CD4-positive, CD25-positive, alpha-beta regulatory T cell (primary cell): Measurements from ENCODE around the gene PELO. TPM values are rescaled to one million over a fixed set of nuclear protein-coding genes. Genes with fewer than 3 reads are reported as not detected.

ENCODE experiments used
- ATAC-seq, 2 donors: fragments of 150-1000 bp; cut with Tn5 transposase; one replicate each; pipeline ENCODE4 v1.10.0; 2021; ENCODE audit warnings: low read depth in 2 of 2, moderate number of reproducible peaks in 2 of 2, moderate library complexity in 1 of 2
- DNase-seq, 3 donors: peaks; one replicate each; pipeline versions ENCODE4 v3.0.0 to v3.0.0-alpha.2; 2012 to 2022; ENCODE audit warnings: mixed read lengths in 1 of 3
- H3K27ac ChIP-seq: one replicate; pipeline ENCODE4 v1.7.0; 2013; ENCODE audit warnings: mild to moderate bottlenecking, low read length; ENCODE audit not compliant: insufficient read depth, poor library complexity, severe bottlenecking
- H3K27me3 ChIP-seq: one replicate; pipeline ENCODE4 v1.7.0; 2013; ENCODE audit warnings: low read length; ENCODE audit not compliant: control insufficient read depth, insufficient read depth
- H3K36me3 ChIP-seq: one replicate; pipeline ENCODE4 v1.7.0; 2013; ENCODE audit warnings: mild to moderate bottlenecking, low read length, moderate library complexity; ENCODE audit not compliant: control insufficient read depth, insufficient read depth
- H3K4me1 ChIP-seq: 2 replicates; pipeline ENCODE4 v1.7.0; 2013; ENCODE audit warnings: mild to moderate bottlenecking, low read length; ENCODE audit not compliant: insufficient read depth, control insufficient read depth, poor library complexity, severe bottlenecking
- H3K4me3 ChIP-seq: one replicate; pipeline ENCODE4 v1.7.0; 2013; ENCODE audit warnings: low read depth, mild to moderate bottlenecking, low read length, moderate library complexity
- H3K9me3 ChIP-seq, 2 experiments: 1 replicate in 1 of 2; 2 replicates in 1 of 2; pipeline ENCODE4 v1.7.0; 2013; ENCODE audit warnings: low read length in 2 of 2, mild to moderate bottlenecking in 1 of 2, moderate library complexity in 1 of 2; ENCODE audit not compliant: control insufficient read depth in 2 of 2
- H3K27ac Mint-ChIP-seq, 3 donors: one replicate each; pipeline ENCODE4 v1.8.0; 2020 to 2022; ENCODE audit warnings: mild to moderate bottlenecking in 3 of 3, mixed read lengths in 3 of 3, moderate library complexity in 2 of 3
- H3K27me3 Mint-ChIP-seq: one replicate; pipeline ENCODE4 v1.8.0; 2022; ENCODE audit warnings: mild to moderate bottlenecking, mixed read lengths
- H3K36me3 Mint-ChIP-seq: one replicate; pipeline ENCODE4 v1.8.0; 2020; ENCODE audit warnings: mixed read lengths
- H3K4me1 Mint-ChIP-seq, 4 donors: one replicate each; pipeline ENCODE4 v1.8.0; 2020 to 2022; ENCODE audit warnings: mixed read lengths in 4 of 4, mild to moderate bottlenecking in 1 of 4
- H3K4me3 Mint-ChIP-seq, 4 donors: one replicate each; pipeline ENCODE4 v1.8.0; 2020 to 2022; ENCODE audit warnings: mild to moderate bottlenecking in 4 of 4, mixed read lengths in 4 of 4, moderate library complexity in 3 of 4
- H3K9me3 Mint-ChIP-seq, 7 donors: one replicate each; pipeline ENCODE4 v1.8.0; 2020 to 2022; ENCODE audit warnings: mixed read lengths in 7 of 7, mild to moderate bottlenecking in 3 of 7, moderate library complexity in 2 of 7
- polyA plus RNA-seq, 4 donors: library from polyadenylated mRNA; unstranded; fragments of 300-500 nt; fragmentation: Illumina TruSeq; gene quantifications; one replicate each; pipeline ENCODE4 v1.2.3, GENCODE V29; 2021
- total RNA-seq: library from RNA; stranded (reverse); gene quantifications from one replicate; pipeline ENCODE4 v1.2.3, GENCODE V29; 2022

PELO gene
- total and polyA plus RNA-seq, 5 donors from 2014 or later: 3.8 to 6.1 (median 4.3) TPM

- Histone ChIP-seq H3K27me3 (peaks cover 3% of the 10 kb centered on the region), H3K4me1 (no peaks in the 10 kb centered on the region), H3K27ac (no peak overlapping the region), H3K36me3 (no peaks in the 10 kb centered on the region), H3K9me3 (no peaks in the 10 kb centered on the region), H3K4me3 (no peak overlapping the region)
- Mint-ChIP-seq H3K9me3 (peaks cover 0 to 5% (median 2%) of the 10 kb centered on the region in 7 donors), H3K4me3 (no peak overlapping the region), H3K27me3 (peaks cover 4% of the 10 kb centered on the region), H3K27ac (no peak overlapping the region), H3K4me1 (no peaks in the 10 kb centered on the region), H3K36me3 (no peaks in the 10 kb centered on the region)
- no peak for DNase-seq
- ATAC-seq: no peak
Measured at GRCh38 chr5:52822437-52822836, 34.7 kb downstream of the PELO start.

- ATAC-seq: no peak
- Mint-ChIP-seq H3K36me3 (no peaks in the 10 kb centered on the region), H3K9me3 (peaks cover 0 to 9% (median 2%) of the 10 kb centered on the region in 7 donors), H3K4me3 (no peak overlapping the region), H3K27me3 (peaks cover 10% of the 10 kb centered on the region), H3K27ac (no peak overlapping the region), H3K4me1 (no peaks in the 10 kb centered on the region)
- no peak overlapping the region for H3K27ac ChIP-seq
- H3K9me3 ChIP-seq: peaks cover 0 to 2% of the 10 kb centered on the region in 2 experiments
- H3K4me1 ChIP-seq: no peaks in the 10 kb centered on the region
- no peaks in the 10 kb centered on the region for H3K27me3 ChIP-seq
- no peak overlapping the region for H3K4me3 ChIP-seq
- DNase-seq: no peak
- no peaks in the 10 kb centered on the region for H3K36me3 ChIP-seq
Measured at GRCh38 chr5:52824827-52825226, 37.1 kb downstream of the PELO start.

- Histone ChIP-seq H3K36me3 (no peaks in the 10 kb centered on the region), H3K27ac (no peak overlapping the region), H3K4me1 (no peaks in the 10 kb centered on the region), H3K9me3 (peaks cover 0 to 2% of the 10 kb centered on the region in 2 experiments), H3K4me3 (no peak overlapping the region), H3K27me3 (no peaks in the 10 kb centered on the region)
- ATAC-seq (no peak), DNase-seq (no peak)
- Mint-ChIP-seq H3K4me3 (no peak overlapping the region), H3K4me1 (no peaks in the 10 kb centered on the region), H3K27me3 (peaks cover 10% of the 10 kb centered on the region), H3K9me3 (peaks cover 0 to 9% (median 2%) of the 10 kb centered on the region in 7 donors), H3K27ac (no peak overlapping the region), H3K36me3 (no peaks in the 10 kb centered on the region)
Measured at GRCh38 chr5:52825826-52826225, 38.1 kb downstream of the PELO start.

- Mint-ChIP-seq H3K9me3 (peaks cover 0 to 9% (median 3%) of the 10 kb centered on the region in 7 donors), H3K27me3 (peaks cover 10% of the 10 kb centered on the region), H3K4me1 (no peaks in the 10 kb centered on the region), H3K36me3 (no peaks in the 10 kb centered on the region), H3K4me3 (no peak overlapping the region), H3K27ac (no peak overlapping the region)
- no peak overlapping the region for H3K27ac ChIP-seq
- H3K4me1 ChIP-seq: no peaks in the 10 kb centered on the region
- H3K4me3 ChIP-seq: no peak overlapping the region
- ATAC-seq (no peak), DNase-seq (no peak)
- H3K9me3 ChIP-seq: peaks cover 0 to 2% of the 10 kb centered on the region in 2 experiments
- H3K27me3 ChIP-seq: no peaks in the 10 kb centered on the region
- H3K36me3 ChIP-seq: no peaks in the 10 kb centered on the region
Measured at GRCh38 chr5:52827815-52828214, 40.1 kb downstream of the PELO start.

- H3K27me3 Mint-ChIP-seq: peaks cover 10% of the 10 kb centered on the region
- no peak overlapping the region for H3K27ac Mint-ChIP-seq
- DNase-seq: no peak
- Histone ChIP-seq H3K36me3 (no peaks in the 10 kb centered on the region), H3K4me3 (no peak overlapping the region), H3K27me3 (no peaks in the 10 kb centered on the region), H3K27ac (no peak overlapping the region), H3K4me1 (no peaks in the 10 kb centered on the region), H3K9me3 (peaks cover 0 to 2% of the 10 kb centered on the region in 2 experiments)
- peaks cover 0 to 9% (median 3%) of the 10 kb centered on the region in 7 donors for H3K9me3 Mint-ChIP-seq
- no peak overlapping the region for H3K4me3 Mint-ChIP-seq
- no peak for ATAC-seq
- no peaks in the 10 kb centered on the region for H3K4me1 Mint-ChIP-seq
- no peaks in the 10 kb centered on the region for H3K36me3 Mint-ChIP-seq
Measured at GRCh38 chr5:52829664-52830063, 41.9 kb downstream of the PELO start.

- Mint-ChIP-seq H3K36me3 (no peaks in the 10 kb centered on the region), H3K4me1 (no peaks in the 10 kb centered on the region), H3K27me3 (peaks cover 17% of the 10 kb centered on the region), H3K4me3 (no peak overlapping the region), H3K27ac (no peak overlapping the region), H3K9me3 (peaks cover 0 to 9% (median 3%) of the 10 kb centered on the region in 7 donors)
- no peaks in the 10 kb centered on the region for H3K36me3 ChIP-seq
- ATAC-seq (no peak), DNase-seq (no peak)
- no peaks in the 10 kb centered on the region for H3K27me3 ChIP-seq
- H3K27ac ChIP-seq: no peak overlapping the region
- H3K9me3 ChIP-seq: peaks cover 0 to 2% of the 10 kb centered on the region in 2 experiments
- no peak overlapping the region for H3K4me3 ChIP-seq
- H3K4me1 ChIP-seq: no peaks in the 10 kb centered on the region
Measured at GRCh38 chr5:52830650-52831049, 42.9 kb downstream of the PELO start.

GRCh38 chr5:52831786-52832511 is 44.2 kb downstream of the PELO start:
- ATAC-seq: no peak
- no peak overlapping the region for H3K27ac Mint-ChIP-seq

GRCh38 chr5:52834320-52834719 is 46.6 kb downstream of the PELO start:
- H3K36me3 ChIP-seq: no peaks in the 10 kb centered on the region
- no peak overlapping the region for H3K4me3 ChIP-seq
- peaks cover 0 to 2% (median 0%) of the 10 kb centered on the region in 7 donors for H3K9me3 Mint-ChIP-seq
- H3K36me3 Mint-ChIP-seq: no peaks in the 10 kb centered on the region
- no peaks in the 10 kb centered on the region for H3K4me1 ChIP-seq
- ATAC-seq: no peak
- H3K27me3 ChIP-seq: no peaks in the 10 kb centered on the region
- no peak for DNase-seq
- H3K4me1 Mint-ChIP-seq: no peaks in the 10 kb centered on the region
- H3K27ac Mint-ChIP-seq: no peak overlapping the region
- no peak overlapping the region for H3K27ac ChIP-seq
- H3K27me3 Mint-ChIP-seq: peaks cover 21% of the 10 kb centered on the region
- no peaks in the 10 kb centered on the region for H3K9me3 ChIP-seq
- H3K4me3 Mint-ChIP-seq: no peak overlapping the region

More at GRCh38 chr5:52831786-52832511, 44.2 kb downstream of the PELO start:
- Histone ChIP-seq H3K4me1 (no peaks in the 10 kb centered on the region), H3K27me3 (no peaks in the 10 kb centered on the region), H3K4me3 (no peak overlapping the region), H3K27ac (no peak overlapping the region), H3K36me3 (no peaks in the 10 kb centered on the region), H3K9me3 (peaks cover 0 to 2% of the 10 kb centered on the region in 2 experiments)
- H3K4me1 Mint-ChIP-seq: no peaks in the 10 kb centered on the region
- no peak overlapping the region for H3K4me3 Mint-ChIP-seq
- no peak for DNase-seq
- H3K36me3 Mint-ChIP-seq: no peaks in the 10 kb centered on the region
- peaks cover 22% of the 10 kb centered on the region for H3K27me3 Mint-ChIP-seq
- peaks cover 0 to 9% (median 3%) of the 10 kb centered on the region in 7 donors for H3K9me3 Mint-ChIP-seq
